Measurements from ENCODE around the gene SP3. TPM values are rescaled to one million over a fixed set of nuclear protein-coding genes. Genes with fewer than 3 reads are reported as not detected.

SP3 gene
- total RNA-seq, 1 donor from 2014 or later = 210 TPM

- H3K9me3 Mint-ChIP-seq = peaks cover 13% of the 10 kb centered on the region
- peaks cover 79% of the 10 kb centered on the region for H4K20me1 ChIP-seq (ENCODE audit: low read depth)
- H3K79me2 ChIP-seq (ENCODE audit: low read depth) = peaks cover 100% of the 10 kb centered on the region
- no peak for DNase-seq (ENCODE audit: low spot score)
- no peaks in the 10 kb centered on the region for H3K27me3 Mint-ChIP-seq (ENCODE audit: insufficient read depth, low read depth)
- H3K27ac ChIP-seq = no peak overlapping the region
- no peaks in the 10 kb centered on the region for H3K27me3 ChIP-seq
- no peak overlapping the region for H3K4me3 Mint-ChIP-seq
- no peaks in the 10 kb centered on the region for H3K36me3 ChIP-seq
- no peak for TF ChIP-seq EZH2 (IDR thresholded peaks at IDR 0.05)
- TF ChIP-seq EZH2phosphoT487 (IDR thresholded peaks at IDR 0.05) = no peak
- no peak for TF ChIP-seq CTCF (IDR thresholded peaks at IDR 0.05)
- H3K4me1 ChIP-seq = no peaks in the 10 kb centered on the region
- no peaks in the 10 kb centered on the region for H3K4me1 Mint-ChIP-seq
- peaks cover 14% of the 10 kb centered on the region for H3F3A ChIP-seq (ENCODE audit: low read depth)
- peaks cover 24% of the 10 kb centered on the region for H3K36me3 Mint-ChIP-seq
- no peak overlapping the region for H2AFZ ChIP-seq (replicated peaks)
- H3K27ac Mint-ChIP-seq = no peak overlapping the region
- no peak overlapping the region for H3K4me3 ChIP-seq
- no peak overlapping the region for H3K9ac ChIP-seq
- H3K4me2 ChIP-seq = no peak overlapping the region
- H3K9me3 ChIP-seq (ENCODE audit: low read depth) = no peaks in the 10 kb centered on the region
Observed at GRCh38 chr2:173924285-173924684, 40.9 kb downstream of the SP3 start.

GRCh38 chr2:173922760-173923159 lies 42.4 kb downstream of the SP3 start:
- no peak overlapping the region for H3K9ac ChIP-seq
- H3K4me2 ChIP-seq = no peak overlapping the region
- Mint-ChIP-seq H3K4me3 (no peak overlapping the region), H3K27ac (no peak overlapping the region), H3K9me3 (peaks cover 6% of the 10 kb centered on the region), H3K27me3 (ENCODE audit: insufficient read depth, low read depth) (no peaks in the 10 kb centered on the region), H3K4me1 (no peaks in the 10 kb centered on the region), H3K36me3 (peaks cover 23% of the 10 kb centered on the region)
- no peak overlapping the region for H3K4me3 ChIP-seq
- peaks cover 8% of the 10 kb centered on the region for H3K36me3 ChIP-seq
- peak overlapping the region; percentile 1 for H3K27ac ChIP-seq
- peaks cover 100% of the 10 kb centered on the region for H3K79me2 ChIP-seq (ENCODE audit: low read depth)
- no peaks in the 10 kb centered on the region for H3K9me3 ChIP-seq (ENCODE audit: low read depth)
- DNase-seq (ENCODE audit: low spot score) = no peak
- no peaks in the 10 kb centered on the region for H3K4me1 ChIP-seq
- TF ChIP-seq CTCF (IDR thresholded peaks at IDR 0.05) = no peak
- no peak for TF ChIP-seq EZH2phosphoT487 (IDR thresholded peaks at IDR 0.05)
- TF ChIP-seq EZH2 (IDR thresholded peaks at IDR 0.05) = no peak
- peaks cover 93% of the 10 kb centered on the region for H4K20me1 ChIP-seq (ENCODE audit: low read depth)
- no peak overlapping the region for H2AFZ ChIP-seq (replicated peaks)
- H3F3A ChIP-seq (ENCODE audit: low read depth) = peaks cover 24% of the 10 kb centered on the region
- H3K27me3 ChIP-seq = no peaks in the 10 kb centered on the region

GRCh38 chr2:173922068-173922467 lies 43.1 kb downstream of the SP3 start:
- Histone ChIP-seq H3K9ac (no peak overlapping the region), H3K27me3 (no peaks in the 10 kb centered on the region), H3K4me2 (no peak overlapping the region), H3K9me3 (ENCODE audit: low read depth) (no peaks in the 10 kb centered on the region), H3K79me2 (ENCODE audit: low read depth) (peaks cover 100% of the 10 kb centered on the region), H3K36me3 (peaks cover 13% of the 10 kb centered on the region), H3K27ac (no peak overlapping the region), H4K20me1 (ENCODE audit: low read depth) (peaks cover 92% of the 10 kb centered on the region), H3K4me1 (no peaks in the 10 kb centered on the region), H3K4me3 (no peak overlapping the region), H3F3A (ENCODE audit: low read depth) (peaks cover 24% of the 10 kb centered on the region), H2AFZ (replicated peaks) (no peak overlapping the region)
- peaks cover 25% of the 10 kb centered on the region for H3K36me3 Mint-ChIP-seq
- H3K9me3 Mint-ChIP-seq = peaks cover 6% of the 10 kb centered on the region
- TF ChIP-seq EZH2 (IDR thresholded peaks at IDR 0.05) (no peak), EZH2phosphoT487 (IDR thresholded peaks at IDR 0.05) (no peak), CTCF (IDR thresholded peaks at IDR 0.05) (no peak)
- no peaks in the 10 kb centered on the region for H3K27me3 Mint-ChIP-seq (ENCODE audit: insufficient read depth, low read depth)
- DNase-seq (ENCODE audit: low spot score) = no peak
- no peak overlapping the region for H3K27ac Mint-ChIP-seq
- no peak overlapping the region for H3K4me3 Mint-ChIP-seq
- no peaks in the 10 kb centered on the region for H3K4me1 Mint-ChIP-seq
